Activated T-helper 2 cell treated with anti-CD3 and anti-CD28 coated beads, Interferon-gamma antibody, Interleukin-2, Interleukin-4, amounts not matched to agents 10 μg/mL and 5 μg/mL and 100 μg/mL, durations not matched to agents 14 hours and 24 hours and 36 hours (primary cell): ENCODE results near the gene TEAD1. TPM values are rescaled to one million over a fixed set of nuclear protein-coding genes. Genes with fewer than 3 reads are reported as not detected.

Experiments
- DNase-seq: peaks from one replicate; pipeline ENCODE4 v3.0.0; 2021; ENCODE audit warnings: low spot score
- H3K27ac Mint-ChIP-seq: one replicate; pipeline ENCODE4 v1.8.0; 2021; ENCODE audit warnings: mixed read lengths
- H3K27me3 Mint-ChIP-seq: one replicate; pipeline ENCODE4 v1.8.0; 2021; ENCODE audit warnings: low read depth, mixed read lengths
- H3K36me3 Mint-ChIP-seq: one replicate; pipeline ENCODE4 v1.8.0; 2021; ENCODE audit warnings: low read depth, mixed read lengths
- H3K4me1 Mint-ChIP-seq: one replicate; pipeline ENCODE4 v1.8.0; 2021; ENCODE audit warnings: low read depth, mixed read lengths
- H3K4me3 Mint-ChIP-seq: one replicate; pipeline ENCODE4 v1.8.0; 2021; ENCODE audit warnings: low read depth, mild to moderate bottlenecking, moderate library complexity, mixed read lengths
- H3K9me3 Mint-ChIP-seq: one replicate; pipeline ENCODE4 v1.8.0; 2021; ENCODE audit warnings: mixed read lengths
- intact Hi-C: fragments of 100-400 bp; cut with micrococcal nuclease; formaldehyde crosslinking; loops from one replicate; pipeline ENCODE4 v1.15.1; 2023
- total RNA-seq: library from RNA; stranded (reverse); gene quantifications from 2 replicates; pipeline ENCODE4 v1.2.3, GENCODE V29; 2022

Gene TEAD1
- total RNA-seq, 1 donor from 2014 or later = 1.3 TPM

GRCh38 chr11:12725055-12725862, 51.0 kb downstream of the TEAD1 start:
- H3K27me3 Mint-ChIP-seq = peaks cover 57% of the 10 kb centered on the region
- no peaks in the 10 kb centered on the region for H3K9me3 Mint-ChIP-seq
- intact Hi-C loops = no loop called here

GRCh38 chr11:12725863-12726682, 51.9 kb downstream of the TEAD1 start:
- intact Hi-C loops = no loop called here
- no peak overlapping the region for H3K4me3 Mint-ChIP-seq
- H3K4me1 Mint-ChIP-seq = peaks cover 1% of the 10 kb centered on the region

More at GRCh38 chr11:12725055-12725862, 51.0 kb downstream of the TEAD1 start:
- H3K36me3 Mint-ChIP-seq = no peaks in the 10 kb centered on the region
- DNase-seq = no peak
- H3K4me3 Mint-ChIP-seq = no peak overlapping the region
- H3K27ac Mint-ChIP-seq = no peak overlapping the region
- peaks cover 1% of the 10 kb centered on the region for H3K4me1 Mint-ChIP-seq

GRCh38 chr11:12727563-12728211, 53.5 kb downstream of the TEAD1 start:
- Mint-ChIP-seq H3K4me1 (peaks cover 1% of the 10 kb centered on the region), H3K4me3 (no peak overlapping the region), H3K27me3 (peaks cover 40% of the 10 kb centered on the region), H3K9me3 (no peaks in the 10 kb centered on the region), H3K27ac (no peak overlapping the region), H3K36me3 (no peaks in the 10 kb centered on the region)
- no peak for DNase-seq
- intact Hi-C loops = no loop called here

More at GRCh38 chr11:12725863-12726682, 51.9 kb downstream of the TEAD1 start:
- DNase-seq = no peak
- no peaks in the 10 kb centered on the region for H3K36me3 Mint-ChIP-seq
- no peak overlapping the region for H3K27ac Mint-ChIP-seq
- H3K27me3 Mint-ChIP-seq = peaks cover 49% of the 10 kb centered on the region
- H3K9me3 Mint-ChIP-seq = no peaks in the 10 kb centered on the region

DNA sequence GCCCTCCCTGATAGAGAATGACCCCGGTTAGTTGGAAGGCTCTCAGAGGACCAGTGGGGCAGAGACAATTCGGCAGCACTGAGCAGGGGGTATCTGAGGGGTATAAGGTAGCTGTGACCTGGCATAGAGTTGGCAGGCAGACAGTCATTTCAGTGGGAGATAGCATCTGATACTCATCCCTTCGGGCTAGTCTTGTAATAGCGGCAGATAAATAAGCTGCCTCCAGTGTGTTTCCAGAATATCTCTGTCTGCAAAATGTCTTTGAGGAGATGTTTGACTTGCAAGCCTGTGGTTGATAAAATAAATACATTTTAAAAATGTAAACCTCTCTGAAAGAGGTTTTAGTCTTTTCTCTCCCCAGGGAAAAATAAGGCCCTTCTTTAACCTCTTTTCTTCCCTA, 54.2 kb downstream of the TEAD1 start:
- Mint-ChIP-seq H3K36me3 (no peaks in the 10 kb centered on the region), H3K9me3 (no peaks in the 10 kb centered on the region), H3K4me3 (no peak overlapping the region), H3K27ac (no peak overlapping the region), H3K27me3 (peaks cover 36% of the 10 kb centered on the region), H3K4me1 (peaks cover 1% of the 10 kb centered on the region)
- intact Hi-C loops = no loop called here
- DNase-seq = no peak

- no peak overlapping the region for H3K4me3 Mint-ChIP-seq
- intact Hi-C loops = no loop called here
- no peaks in the 10 kb centered on the region for H3K4me1 Mint-ChIP-seq
- DNase-seq = no peak
- H3K36me3 Mint-ChIP-seq = no peaks in the 10 kb centered on the region
- H3K27me3 Mint-ChIP-seq = peaks cover 27% of the 10 kb centered on the region
- H3K9me3 Mint-ChIP-seq = no peaks in the 10 kb centered on the region
- H3K27ac Mint-ChIP-seq = no peak overlapping the region
These were observed 55.7 kb downstream of the TEAD1 start for GRCh38 chr11:12729941-12730340.

DNA sequence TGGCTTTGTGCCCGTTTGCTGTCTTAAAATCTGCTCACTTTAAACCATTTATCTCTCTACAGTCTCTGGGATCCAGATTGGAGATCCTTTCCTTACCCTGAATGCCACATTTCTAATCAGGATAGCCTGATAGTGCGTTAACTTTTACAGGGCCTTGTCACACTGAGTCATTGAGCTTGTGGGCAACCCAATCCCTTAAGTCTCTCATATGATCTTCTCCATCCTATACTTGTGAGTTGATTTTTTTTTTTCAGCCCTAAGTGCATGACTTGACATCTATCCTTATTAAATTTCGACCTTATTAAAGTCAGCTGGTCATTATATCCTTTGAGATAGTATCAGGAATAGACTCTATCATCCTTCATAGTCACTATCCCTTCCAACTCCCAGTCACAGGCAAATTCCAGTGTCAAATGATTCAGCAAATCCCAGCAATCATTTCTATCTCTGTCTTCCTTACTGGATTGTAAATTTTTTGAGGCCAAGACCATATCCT, 57.7 kb downstream of the TEAD1 start:
- H3K36me3 Mint-ChIP-seq = no peaks in the 10 kb centered on the region

GRCh38 chr11:12733091-12733490, 58.9 kb downstream of the TEAD1 start:
- H3K36me3 Mint-ChIP-seq = no peaks in the 10 kb centered on the region
- H3K4me1 Mint-ChIP-seq = no peaks in the 10 kb centered on the region
- H3K27me3 Mint-ChIP-seq = peaks cover 27% of the 10 kb centered on the region
- intact Hi-C loops = no loop called here
- no peak overlapping the region for H3K27ac Mint-ChIP-seq
- H3K4me3 Mint-ChIP-seq = no peak overlapping the region
- no peaks in the 10 kb centered on the region for H3K9me3 Mint-ChIP-seq
- no peak for DNase-seq

More for the DNA sequence above, 57.7 kb downstream of the TEAD1 start:
- intact Hi-C loops = no loop called here
- Mint-ChIP-seq H3K4me3 (no peak overlapping the region), H3K27me3 (peaks cover 27% of the 10 kb centered on the region), H3K27ac (no peak overlapping the region), H3K4me1 (no peaks in the 10 kb centered on the region), H3K9me3 (no peaks in the 10 kb centered on the region)
- DNase-seq = no peak

DNA sequence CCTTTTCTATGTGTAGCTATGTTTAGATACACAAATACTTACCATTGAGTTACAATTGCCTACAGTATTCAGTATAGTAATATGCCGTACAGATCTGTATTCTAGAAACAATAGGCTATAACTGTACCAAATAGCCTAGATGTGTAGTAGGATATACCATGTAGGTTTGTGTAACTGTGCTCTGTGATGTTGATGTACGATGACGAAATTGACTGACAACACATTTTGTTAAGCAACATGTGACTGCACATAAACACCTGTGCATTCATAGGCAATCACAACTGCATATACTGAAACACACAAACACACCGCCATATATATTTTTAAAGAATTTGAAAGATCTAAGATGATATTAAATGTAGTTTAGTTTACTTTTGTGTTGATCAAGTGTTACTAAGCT, 60.4 kb downstream of the TEAD1 start:
- Mint-ChIP-seq H3K4me3 (no peak overlapping the region), H3K9me3 (no peaks in the 10 kb centered on the region), H3K27me3 (peaks cover 19% of the 10 kb centered on the region), H3K36me3 (no peaks in the 10 kb centered on the region), H3K4me1 (no peaks in the 10 kb centered on the region), H3K27ac (no peak overlapping the region)
- DNase-seq = no peak
- intact Hi-C loops = no loop called here

DNA sequence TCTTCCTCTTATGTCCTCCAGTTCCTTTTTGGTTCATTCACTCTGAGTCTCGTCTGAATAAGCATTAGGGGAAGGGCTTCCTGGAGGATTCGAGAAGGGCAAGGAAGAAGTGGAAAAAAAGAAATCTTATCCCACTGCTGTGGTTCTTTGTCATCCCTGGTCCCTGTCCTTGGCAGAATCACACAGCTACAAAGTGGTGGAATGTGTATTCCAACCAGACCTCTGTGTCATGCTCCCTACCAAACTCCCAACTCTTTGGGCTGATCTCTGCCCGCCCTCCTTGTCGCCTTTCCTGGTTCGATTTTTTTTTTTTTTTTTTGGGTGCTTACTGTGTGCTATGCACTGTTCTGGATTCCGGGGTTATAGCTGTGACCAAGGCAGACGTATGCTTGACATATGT, 61.0 kb downstream of the TEAD1 start:
- Mint-ChIP-seq H3K4me1 (no peaks in the 10 kb centered on the region), H3K4me3 (no peak overlapping the region)

DNA sequence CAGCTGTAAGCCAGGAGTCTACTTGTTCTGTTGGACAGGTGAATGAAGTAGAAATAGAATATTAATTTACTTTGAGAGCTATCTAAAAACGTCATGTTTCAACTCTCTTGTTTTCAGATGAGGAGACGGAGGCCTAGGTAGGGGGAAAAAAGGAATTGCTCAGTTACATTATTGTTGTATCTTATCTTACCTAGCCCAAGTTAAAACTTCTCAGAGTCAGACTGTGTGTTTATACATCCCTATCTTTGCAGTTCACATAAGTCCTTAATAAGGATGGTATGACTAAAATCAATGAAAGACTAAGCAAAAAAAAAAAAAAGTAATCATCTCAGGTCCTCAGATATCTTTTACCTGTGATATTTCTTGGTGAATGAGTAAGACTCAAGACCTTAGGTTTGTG, 62.8 kb downstream of the TEAD1 start:
- H3K9me3 Mint-ChIP-seq = peaks cover 5% of the 10 kb centered on the region
- no peaks in the 10 kb centered on the region for H3K4me1 Mint-ChIP-seq
- DNase-seq = no peak
- H3K27ac Mint-ChIP-seq = no peak overlapping the region
- H3K4me3 Mint-ChIP-seq = no peak overlapping the region
- intact Hi-C loops = no loop called here
- H3K27me3 Mint-ChIP-seq = peaks cover 21% of the 10 kb centered on the region
- no peaks in the 10 kb centered on the region for H3K36me3 Mint-ChIP-seq

More for the DNA sequence above, 61.0 kb downstream of the TEAD1 start:
- H3K36me3 Mint-ChIP-seq = no peaks in the 10 kb centered on the region
- intact Hi-C loops = no loop called here
- peaks cover 18% of the 10 kb centered on the region for H3K27me3 Mint-ChIP-seq
- DNase-seq = no peak
- no peak overlapping the region for H3K27ac Mint-ChIP-seq
- H3K9me3 Mint-ChIP-seq = peaks cover 2% of the 10 kb centered on the region

GRCh38 chr11:12741671-12742216, 67.5 kb downstream of the TEAD1 start:
- H3K4me3 Mint-ChIP-seq = no peak overlapping the region
- H3K27ac Mint-ChIP-seq = no peak overlapping the region
- no peaks in the 10 kb centered on the region for H3K4me1 Mint-ChIP-seq
- no peak for DNase-seq
- peaks cover 5% of the 10 kb centered on the region for H3K9me3 Mint-ChIP-seq
- H3K27me3 Mint-ChIP-seq = peaks cover 27% of the 10 kb centered on the region
- intact Hi-C loops = no loop called here
- no peaks in the 10 kb centered on the region for H3K36me3 Mint-ChIP-seq

DNA sequence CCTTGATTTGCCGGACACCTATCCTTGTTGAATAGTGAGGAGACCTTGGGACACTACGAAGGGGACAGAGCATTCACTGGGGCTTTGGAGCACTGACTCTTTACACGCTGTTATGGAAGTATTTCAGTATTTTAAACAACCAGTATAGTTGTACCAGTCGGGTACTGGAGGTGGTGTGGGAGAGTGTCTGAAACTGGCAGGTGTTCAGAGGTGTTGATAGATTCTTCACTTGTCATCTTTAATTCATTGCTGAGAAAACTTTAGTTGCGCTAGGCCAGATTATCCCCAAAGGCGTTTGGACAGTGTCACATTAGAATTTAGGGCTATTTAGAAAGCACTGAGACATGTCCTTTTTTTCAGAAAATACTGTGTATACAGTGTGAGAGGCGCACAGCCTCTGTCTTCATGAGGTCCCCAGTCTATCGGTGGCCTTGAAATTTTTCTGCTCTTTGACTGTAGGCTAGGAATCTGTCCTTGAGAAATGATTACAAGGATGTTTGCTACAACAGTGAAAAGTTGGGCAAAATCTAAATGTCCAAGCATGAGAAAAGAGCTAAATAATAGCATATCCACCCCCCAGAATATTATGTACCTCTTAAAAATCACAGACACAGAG, 69.7 kb downstream of the TEAD1 start:
- intact Hi-C loops = no loop called here
- Mint-ChIP-seq H3K36me3 (no peaks in the 10 kb centered on the region), H3K27ac (no peak overlapping the region), H3K27me3 (peaks cover 27% of the 10 kb centered on the region), H3K9me3 (peaks cover 5% of the 10 kb centered on the region), H3K4me3 (no peak overlapping the region), H3K4me1 (no peaks in the 10 kb centered on the region)
- no peak for DNase-seq
